ENCODE results near the gene MSH5. TPM values are rescaled to one million over a fixed set of nuclear protein-coding genes. Genes with fewer than 3 reads are reported as not detected.
A peak's percentile ranks its signal among the peaks of the same experiment; 100 is the strongest.

Gene MSH5
- total and polyA plus RNA-seq, 2 of the 13 experiments (the other 11 are each of a cell fraction or from before 2014, with no cell fraction given): 10.2 to 38.7 TPM

DNA sequence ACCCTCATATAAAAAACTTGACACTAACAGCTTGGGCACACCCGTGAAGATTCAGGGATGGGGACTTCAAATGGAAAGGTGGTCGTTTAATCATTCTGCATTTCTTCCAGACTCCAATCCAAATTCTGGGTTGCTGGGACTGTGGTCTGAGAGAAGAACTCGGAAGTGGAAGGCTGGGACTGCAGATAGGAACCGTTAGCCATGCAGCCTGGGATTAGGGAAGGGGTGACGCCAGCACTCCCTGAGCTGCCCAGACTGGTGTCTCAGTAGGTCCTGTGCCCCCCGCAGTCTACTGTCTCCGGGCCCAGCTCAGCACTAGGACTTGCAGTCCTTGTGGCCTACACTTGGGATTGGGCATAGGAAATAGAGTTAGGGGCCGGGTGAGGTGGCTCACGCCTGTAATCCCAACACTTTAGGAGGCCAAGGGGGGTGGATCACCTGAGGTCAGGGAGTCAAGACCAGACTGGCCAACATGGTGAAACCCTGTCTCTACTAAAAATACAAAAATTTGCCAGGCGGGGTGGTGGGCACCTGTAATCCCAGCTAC, 3.0 kb upstream of the MSH5 start (continued):
- peak; percentile 33; the same call in 1 of the 2 replicates for TF ChIP-seq ZNF770 (CRISPR knock-in tag; IDR thresholded peaks at IDR 0.05)
- TF ChIP-seq ZNF709 (CRISPR knock-in tag; IDR thresholded peaks at IDR 0.05): 0 out of 2 replicates have a peak, but pooled peaks have one; percentile 18
- TF ChIP-seq JUN (CRISPR knock-in tag; IDR thresholded peaks at IDR 0.05): no peak
- peak; percentile 57; the same call in 1 of the 2 replicates for TF ChIP-seq ZNF605 (CRISPR knock-in tag; IDR thresholded peaks at IDR 0.05)
- no peak for TF ChIP-seq CBX2 (IDR thresholded peaks at IDR 0.05; ENCODE audit: low read depth, low read length)
- TF ChIP-seq CBX2 (CRISPR knock-in tag; IDR thresholded peaks at IDR 0.05; ENCODE audit: low read depth): 0 out of 2 replicates have a peak, but pooled peaks have one; percentile 10
- peak; percentile 47; the same call in 1 of the 2 replicates for TF ChIP-seq ZNF615 (CRISPR knock-in tag; IDR thresholded peaks at IDR 0.05; ENCODE audit: borderline replicate concordance)
- peak; percentile 65; the same call in 1 of the 2 replicates for TF ChIP-seq CHD4 (IDR thresholded peaks at IDR 0.05; ENCODE audit: borderline replicate concordance, low read length)
- 0 out of 2 replicates have a peak, but pooled peaks have one; percentile 15 for TF ChIP-seq ZNF646 (CRISPR knock-in tag; IDR thresholded peaks at IDR 0.05)
- TF ChIP-seq ZNF12 (CRISPR knock-in tag; IDR thresholded peaks at IDR 0.05): peak; percentile 34; the same call in 1 of the 2 replicates
- TF ChIP-seq ZMAT3 (CRISPR knock-in tag; conservative IDR thresholded peaks at IDR 0.05): peak; percentile 0; the same call in 1 of the 2 replicates

All from HepG2 (cell line).